Measurements from ENCODE around the gene SOX8. TPM values are rescaled to one million over a fixed set of nuclear protein-coding genes. Genes with fewer than 3 reads are reported as not detected.

SOX8 gene
- total RNA-seq, 1 experiment from 2014 or later = not detected

DNA sequence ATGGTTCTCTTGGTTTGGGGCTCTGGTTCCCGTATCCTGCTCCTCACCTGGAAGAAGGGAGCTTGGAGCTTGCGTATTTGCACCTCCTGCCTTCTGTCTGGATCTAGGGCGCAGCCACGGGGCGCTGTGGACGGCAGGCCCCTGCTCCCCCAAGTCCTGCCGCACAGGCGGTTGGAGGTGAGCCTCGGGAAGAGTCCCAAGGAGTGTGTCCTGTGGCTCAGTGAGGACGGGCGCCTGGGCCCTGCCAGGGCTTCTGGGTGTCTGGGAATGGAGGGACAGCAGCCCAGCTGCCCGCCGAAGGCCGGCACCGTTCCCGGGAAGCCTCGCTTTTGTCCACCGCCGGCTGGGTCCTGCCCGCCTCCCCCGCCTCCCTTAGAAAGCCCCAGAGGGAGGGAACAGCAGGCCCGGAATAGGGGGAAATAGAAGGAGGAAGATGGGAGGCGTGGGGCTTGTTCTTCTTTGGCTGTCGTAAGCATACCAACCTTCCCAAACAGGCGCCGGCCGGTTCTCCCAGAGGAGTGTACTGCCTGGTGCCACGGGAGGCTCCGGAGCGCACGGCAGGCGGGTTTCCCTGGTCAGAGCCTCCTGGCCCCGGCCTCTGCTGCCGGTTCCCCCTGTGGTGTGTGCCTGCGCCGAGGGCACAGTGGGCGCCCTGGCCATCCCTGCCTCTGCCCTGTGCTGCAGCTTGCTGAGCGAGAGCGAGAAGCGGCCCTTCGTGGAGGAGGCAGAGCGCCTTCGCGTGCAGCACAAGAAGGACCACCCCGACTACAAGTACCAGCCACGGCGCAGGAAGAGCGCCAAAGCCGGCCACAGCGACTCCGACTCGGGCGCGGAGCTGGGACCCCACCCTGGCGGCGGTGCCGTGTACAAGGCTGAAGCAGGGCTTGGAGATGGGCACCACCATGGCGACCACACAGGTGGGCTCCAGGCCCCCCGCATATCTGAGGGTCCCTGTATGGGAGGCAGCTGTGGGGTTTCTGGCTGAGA, 1.8 kb downstream of the SOX8 start:
- Histone ChIP-seq H3F3A (ENCODE audit: insufficient read depth, low read depth) (no peaks in the 10 kb centered on the region), H3K4me3 (no peak overlapping the region), H3K4me1 (replicated peaks; ENCODE audit: insufficient read depth) (no peaks in the 10 kb centered on the region), H3K27ac (no peak overlapping the region), H3K9me3 (ENCODE audit: insufficient read depth, low read depth) (no peaks in the 10 kb centered on the region), H3K36me3 (ENCODE audit: low read depth) (no peaks in the 10 kb centered on the region), H3K27me3 (ENCODE audit: insufficient read depth, low read depth) (peaks cover 64% of the 10 kb centered on the region), H4K20me1 (ENCODE audit: insufficient read depth) (no peaks in the 10 kb centered on the region), H3K9me2 (ENCODE audit: insufficient read depth) (no peaks in the 10 kb centered on the region), H3K79me2 (ENCODE audit: low read depth) (no peaks in the 10 kb centered on the region), H2AFZ (no peak overlapping the region), H3K4me2 (no peak overlapping the region)
- DNase-seq = no peak
- POLR2A ChIA-PET (ENCODE audit: unreplicated experiment) = no interaction called here
- no TSS peak for BruUV-seq (replicated peaks)
- intact Hi-C loops (cut with micrococcal nuclease; ENCODE audit: unreplicated experiment) = no loop called here
- TF ChIP-seq EZH2 (IDR thresholded peaks at IDR 0.05; ENCODE audit: low read depth) = no peak
- TF ChIP-seq, protein P1, sequence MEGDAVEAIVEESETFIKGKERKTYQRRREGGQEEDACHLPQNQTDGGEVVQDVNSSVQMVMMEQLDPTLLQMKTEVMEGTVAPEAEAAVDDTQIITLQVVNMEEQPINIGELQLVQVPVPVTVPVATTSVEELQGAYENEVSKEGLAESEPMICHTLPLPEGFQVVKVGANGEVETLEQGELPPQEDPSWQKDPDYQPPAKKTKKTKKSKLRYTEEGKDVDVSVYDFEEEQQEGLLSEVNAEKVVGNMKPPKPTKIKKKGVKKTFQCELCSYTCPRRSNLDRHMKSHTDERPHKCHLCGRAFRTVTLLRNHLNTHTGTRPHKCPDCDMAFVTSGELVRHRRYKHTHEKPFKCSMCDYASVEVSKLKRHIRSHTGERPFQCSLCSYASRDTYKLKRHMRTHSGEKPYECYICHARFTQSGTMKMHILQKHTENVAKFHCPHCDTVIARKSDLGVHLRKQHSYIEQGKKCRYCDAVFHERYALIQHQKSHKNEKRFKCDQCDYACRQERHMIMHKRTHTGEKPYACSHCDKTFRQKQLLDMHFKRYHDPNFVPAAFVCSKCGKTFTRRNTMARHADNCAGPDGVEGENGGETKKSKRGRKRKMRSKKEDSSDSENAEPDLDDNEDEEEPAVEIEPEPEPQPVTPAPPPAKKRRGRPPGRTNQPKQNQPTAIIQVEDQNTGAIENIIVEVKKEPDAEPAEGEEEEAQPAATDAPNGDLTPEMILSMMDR (conservative IDR thresholded peaks at IDR 0.05) = no peak
- CTCF ChIA-PET = no interaction called here

DNA sequence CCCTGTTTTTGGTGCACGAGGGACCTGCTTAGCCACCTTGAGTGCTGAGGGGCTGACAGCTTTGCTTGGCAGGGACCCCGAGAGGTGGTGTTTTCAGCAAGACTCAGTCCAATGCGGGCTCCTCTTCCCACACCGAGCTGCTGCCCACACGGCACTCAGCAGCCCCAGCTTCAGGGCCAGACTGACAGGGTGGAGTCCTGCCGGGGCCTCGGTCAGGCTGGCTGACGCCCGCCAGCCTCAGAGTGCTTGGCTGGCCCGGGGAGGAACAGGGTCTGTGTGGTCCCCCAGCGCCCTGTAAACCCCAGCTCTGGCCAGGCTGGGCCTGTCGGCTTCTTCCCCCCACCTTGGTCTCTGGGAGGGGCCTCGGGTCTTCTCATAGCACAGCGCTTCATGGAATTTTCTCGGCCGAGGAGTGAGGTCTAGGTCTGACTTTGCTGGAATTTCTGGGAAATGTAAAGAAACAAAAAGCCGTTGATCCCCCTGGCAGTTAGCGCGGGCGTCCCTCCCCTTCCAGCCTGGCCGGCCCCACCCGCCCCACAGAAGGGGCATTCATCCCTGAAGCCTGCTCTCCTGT, 2.6 kb downstream of the SOX8 start:
- CTCF ChIA-PET = no interaction called here

More for the DNA sequence above, 2.6 kb downstream of the SOX8 start:
- Histone ChIP-seq H3K4me3 (no peak overlapping the region), H3F3A (ENCODE audit: insufficient read depth, low read depth) (no peaks in the 10 kb centered on the region), H3K9me3 (ENCODE audit: insufficient read depth, low read depth) (no peaks in the 10 kb centered on the region), H3K79me2 (ENCODE audit: low read depth) (no peaks in the 10 kb centered on the region), H3K27me3 (ENCODE audit: insufficient read depth, low read depth) (peaks cover 65% of the 10 kb centered on the region), H4K20me1 (ENCODE audit: insufficient read depth) (no peaks in the 10 kb centered on the region), H3K4me2 (no peak overlapping the region), H3K9me2 (ENCODE audit: insufficient read depth) (no peaks in the 10 kb centered on the region), H3K27ac (no peak overlapping the region), H3K36me3 (ENCODE audit: low read depth) (no peaks in the 10 kb centered on the region), H2AFZ (no peak overlapping the region), H3K4me1 (replicated peaks; ENCODE audit: insufficient read depth) (no peaks in the 10 kb centered on the region)
- no peak for DNase-seq
- TF ChIP-seq, protein P1 (conservative IDR thresholded peaks at IDR 0.05) = no peak
- TF ChIP-seq EZH2 (IDR thresholded peaks at IDR 0.05; ENCODE audit: low read depth) = no peak
- intact Hi-C loops (cut with micrococcal nuclease; ENCODE audit: unreplicated experiment) = no loop called here
- no TSS peak for BruUV-seq (replicated peaks)
- POLR2A ChIA-PET (ENCODE audit: unreplicated experiment) = no interaction called here

All from PC-9 (cell line).